HFFc6 (cell line): ENCODE measurements around the gene RUNDC3A. TPM values are rescaled to one million over a fixed set of nuclear protein-coding genes. Genes with fewer than 3 reads are reported as not detected.
A peak's percentile ranks its signal among the peaks of the same experiment; 100 is the strongest.

Experiments
- DNase-seq: peaks from one replicate; pipeline ENCODE4 v3.0.0-alpha.2; 2018
- H3K27ac Mint-ChIP-seq: 2 replicates; pipeline ENCODE4 v1.8.0; 2020; ENCODE audit warnings: mild to moderate bottlenecking, mixed read lengths
- H3K27me3 Mint-ChIP-seq: 2 replicates; pipeline ENCODE4 v1.8.0; 2021; ENCODE audit warnings: mild to moderate bottlenecking, moderate library complexity, mixed read lengths; ENCODE audit not compliant: insufficient read depth
- H3K36me3 Mint-ChIP-seq: 2 replicates; pipeline ENCODE4 v1.8.0; 2021; ENCODE audit warnings: low read depth, mixed read lengths
- H3K4me1 Mint-ChIP-seq: 2 replicates; pipeline ENCODE4 v1.8.0; 2020; ENCODE audit warnings: low read depth, mixed read lengths
- H3K4me3 Mint-ChIP-seq: 2 replicates; pipeline ENCODE4 v1.8.0; 2020; ENCODE audit warnings: mild to moderate bottlenecking, moderate library complexity, mixed read lengths
- H3K9me3 Mint-ChIP-seq: 2 replicates; pipeline ENCODE4 v1.8.0; 2020; ENCODE audit warnings: mild to moderate bottlenecking, mixed read lengths
- total RNA-seq, 6 experiments: library from RNA; stranded (reverse); fragmentation: NEBNext Ultra II Directional; extraction: Animal tissue kit (Norgen Biotek cat#: 25700); gene quantifications; 2 replicates in 1 of 6; 3 replicates in 5 of 6; pipeline ENCODE4 v1.2.3, GENCODE V29; 2021
- TF ChIP-seq, protein P1 (sequence below): fragments of 200-600 bp; sonication (generic); IDR thresholded peaks from 2 replicates; pipeline ENCODE4 v1.5.0; 2021; ENCODE audit warnings: antibody characterized with exemption, mild to moderate bottlenecking

RUNDC3A gene
- total RNA-seq, 6 experiments from 2014 or later: 0.17 TPM; not detected in 5

DNA sequence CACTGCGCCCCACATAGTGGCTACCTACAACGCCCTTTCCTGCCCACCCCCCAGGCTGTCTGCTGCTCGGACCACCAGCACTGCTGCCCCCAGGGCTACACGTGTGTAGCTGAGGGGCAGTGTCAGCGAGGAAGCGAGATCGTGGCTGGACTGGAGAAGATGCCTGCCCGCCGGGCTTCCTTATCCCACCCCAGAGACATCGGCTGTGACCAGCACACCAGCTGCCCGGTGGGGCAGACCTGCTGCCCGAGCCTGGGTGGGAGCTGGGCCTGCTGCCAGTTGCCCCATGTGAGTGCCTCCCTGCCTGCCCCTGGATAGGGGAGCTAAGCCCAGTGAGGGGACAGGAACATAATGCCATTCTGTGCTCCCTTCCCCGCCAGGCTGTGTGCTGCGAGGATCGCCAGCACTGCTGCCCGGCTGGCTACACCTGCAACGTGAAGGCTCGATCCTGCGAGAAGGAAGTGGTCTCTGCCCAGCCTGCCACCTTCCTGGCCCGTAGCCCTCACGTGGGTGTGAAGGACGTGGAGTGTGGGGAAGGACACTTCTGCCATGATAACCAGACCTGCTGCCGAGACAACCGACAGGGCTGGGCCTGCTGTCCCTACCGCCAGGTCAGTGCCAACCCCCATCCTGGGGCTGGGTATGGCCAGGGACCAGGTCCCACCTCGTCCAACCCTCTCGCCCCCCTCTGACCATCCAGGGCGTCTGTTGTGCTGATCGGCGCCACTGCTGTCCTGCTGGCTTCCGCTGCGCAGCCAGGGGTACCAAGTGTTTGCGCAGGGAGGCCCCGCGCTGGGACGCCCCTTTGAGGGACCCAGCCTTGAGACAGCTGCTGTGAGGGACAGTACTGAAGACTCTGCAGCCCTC, 43.8 kb downstream of the RUNDC3A start:
- Mint-ChIP-seq H3K4me3 (no peak overlapping the region), H3K4me1 (peaks cover 12% of the 10 kb centered on the region), H3K36me3 (peaks cover 4% of the 10 kb centered on the region; the same call in 1 of the 2 replicates), H3K27ac (no peak overlapping the region), H3K27me3 (peaks cover 3% of the 10 kb centered on the region; the same call in 1 of the 2 replicates), H3K9me3 (no peaks in the 10 kb centered on the region)
- TF ChIP-seq, protein P1, sequence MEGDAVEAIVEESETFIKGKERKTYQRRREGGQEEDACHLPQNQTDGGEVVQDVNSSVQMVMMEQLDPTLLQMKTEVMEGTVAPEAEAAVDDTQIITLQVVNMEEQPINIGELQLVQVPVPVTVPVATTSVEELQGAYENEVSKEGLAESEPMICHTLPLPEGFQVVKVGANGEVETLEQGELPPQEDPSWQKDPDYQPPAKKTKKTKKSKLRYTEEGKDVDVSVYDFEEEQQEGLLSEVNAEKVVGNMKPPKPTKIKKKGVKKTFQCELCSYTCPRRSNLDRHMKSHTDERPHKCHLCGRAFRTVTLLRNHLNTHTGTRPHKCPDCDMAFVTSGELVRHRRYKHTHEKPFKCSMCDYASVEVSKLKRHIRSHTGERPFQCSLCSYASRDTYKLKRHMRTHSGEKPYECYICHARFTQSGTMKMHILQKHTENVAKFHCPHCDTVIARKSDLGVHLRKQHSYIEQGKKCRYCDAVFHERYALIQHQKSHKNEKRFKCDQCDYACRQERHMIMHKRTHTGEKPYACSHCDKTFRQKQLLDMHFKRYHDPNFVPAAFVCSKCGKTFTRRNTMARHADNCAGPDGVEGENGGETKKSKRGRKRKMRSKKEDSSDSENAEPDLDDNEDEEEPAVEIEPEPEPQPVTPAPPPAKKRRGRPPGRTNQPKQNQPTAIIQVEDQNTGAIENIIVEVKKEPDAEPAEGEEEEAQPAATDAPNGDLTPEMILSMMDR: no peak
- DNase-seq: no peak

DNA sequence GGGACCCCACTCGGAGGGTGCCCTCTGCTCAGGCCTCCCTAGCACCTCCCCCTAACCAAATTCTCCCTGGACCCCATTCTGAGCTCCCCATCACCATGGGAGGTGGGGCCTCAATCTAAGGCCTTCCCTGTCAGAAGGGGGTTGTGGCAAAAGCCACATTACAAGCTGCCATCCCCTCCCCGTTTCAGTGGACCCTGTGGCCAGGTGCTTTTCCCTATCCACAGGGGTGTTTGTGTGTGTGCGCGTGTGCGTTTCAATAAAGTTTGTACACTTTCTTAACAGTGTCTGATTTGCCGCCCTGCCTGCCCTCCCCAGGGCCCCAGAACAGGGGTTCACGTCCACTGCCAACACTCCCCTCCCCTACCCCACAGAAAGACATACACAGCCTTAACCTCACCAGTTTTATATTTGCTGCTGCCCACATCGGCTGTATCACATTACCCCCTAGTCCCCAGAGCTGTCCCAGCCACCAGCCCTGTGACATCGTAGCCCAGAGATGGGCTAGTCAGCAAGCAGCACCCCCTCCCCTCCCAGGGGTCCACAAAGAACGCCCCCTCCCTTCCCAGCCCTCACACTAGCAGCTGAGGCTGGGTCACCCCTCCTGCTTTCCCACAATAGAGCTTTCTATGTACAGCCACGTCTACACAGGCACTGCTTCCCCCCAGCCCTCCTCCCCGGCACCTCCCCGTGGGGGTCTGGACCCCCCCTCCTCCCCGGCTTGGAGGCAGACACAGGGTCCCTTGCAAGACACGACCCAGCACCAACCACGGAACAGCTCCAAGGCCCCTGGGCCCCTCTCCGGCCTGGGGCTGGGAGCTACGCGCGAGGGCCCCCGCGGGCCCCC, 44.6 kb downstream of the RUNDC3A start:
- no peak overlapping the region for H3K4me3 Mint-ChIP-seq
- H3K27ac Mint-ChIP-seq: no peak overlapping the region
- H3K4me1 Mint-ChIP-seq: peaks cover 6% of the 10 kb centered on the region
- H3K27me3 Mint-ChIP-seq: peaks cover 3% of the 10 kb centered on the region
- H3K36me3 Mint-ChIP-seq: peaks cover 4% of the 10 kb centered on the region; the same call in 1 of the 2 replicates
- no peaks in the 10 kb centered on the region for H3K9me3 Mint-ChIP-seq
- DNase-seq: no peak
- TF ChIP-seq, protein P1: no peak

DNA sequence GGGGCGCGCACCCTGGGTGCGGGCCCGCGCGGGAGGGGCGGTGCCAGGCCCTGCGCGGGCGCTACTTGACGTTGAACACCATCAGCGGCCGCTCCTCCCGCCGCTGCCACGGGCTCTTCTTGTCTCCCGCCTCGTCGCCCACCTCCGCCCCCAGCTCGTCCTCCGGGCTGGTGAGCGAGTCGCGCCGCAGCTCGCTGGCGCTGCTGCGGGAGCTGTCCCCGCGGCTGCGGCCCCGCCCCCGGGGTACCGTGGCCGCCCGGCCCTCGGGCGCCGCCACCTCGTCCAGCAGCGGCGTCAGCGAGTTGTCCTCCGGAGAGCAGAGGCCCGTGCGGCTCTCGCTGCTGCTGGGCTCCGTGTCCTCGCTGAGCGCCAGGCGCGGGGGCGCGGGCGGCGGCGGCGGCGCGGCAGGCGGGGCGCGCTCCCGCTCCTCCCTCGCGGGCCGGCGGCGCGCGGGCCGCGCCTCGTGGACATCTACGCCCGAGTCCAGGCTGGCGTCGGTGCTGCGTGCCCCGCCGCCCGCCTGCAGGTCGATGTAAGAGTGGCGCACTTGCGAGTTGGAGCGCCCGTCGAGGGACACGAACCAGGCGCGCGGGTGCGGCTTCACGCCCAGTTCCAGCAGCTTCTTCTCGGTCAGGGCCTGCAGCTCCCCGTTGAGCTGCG, 45.4 kb downstream of the RUNDC3A start:
- no peaks in the 10 kb centered on the region for H3K9me3 Mint-ChIP-seq
- peaks cover 4% of the 10 kb centered on the region; the same call in 1 of the 2 replicates for H3K36me3 Mint-ChIP-seq
- H3K4me1 Mint-ChIP-seq: no peaks in the 10 kb centered on the region
- H3K4me3 Mint-ChIP-seq: no peak overlapping the region
- H3K27me3 Mint-ChIP-seq: peaks cover 5% of the 10 kb centered on the region
- DNase-seq: no peak
- no peak overlapping the region for H3K27ac Mint-ChIP-seq
- TF ChIP-seq, protein P1: no peak

DNA sequence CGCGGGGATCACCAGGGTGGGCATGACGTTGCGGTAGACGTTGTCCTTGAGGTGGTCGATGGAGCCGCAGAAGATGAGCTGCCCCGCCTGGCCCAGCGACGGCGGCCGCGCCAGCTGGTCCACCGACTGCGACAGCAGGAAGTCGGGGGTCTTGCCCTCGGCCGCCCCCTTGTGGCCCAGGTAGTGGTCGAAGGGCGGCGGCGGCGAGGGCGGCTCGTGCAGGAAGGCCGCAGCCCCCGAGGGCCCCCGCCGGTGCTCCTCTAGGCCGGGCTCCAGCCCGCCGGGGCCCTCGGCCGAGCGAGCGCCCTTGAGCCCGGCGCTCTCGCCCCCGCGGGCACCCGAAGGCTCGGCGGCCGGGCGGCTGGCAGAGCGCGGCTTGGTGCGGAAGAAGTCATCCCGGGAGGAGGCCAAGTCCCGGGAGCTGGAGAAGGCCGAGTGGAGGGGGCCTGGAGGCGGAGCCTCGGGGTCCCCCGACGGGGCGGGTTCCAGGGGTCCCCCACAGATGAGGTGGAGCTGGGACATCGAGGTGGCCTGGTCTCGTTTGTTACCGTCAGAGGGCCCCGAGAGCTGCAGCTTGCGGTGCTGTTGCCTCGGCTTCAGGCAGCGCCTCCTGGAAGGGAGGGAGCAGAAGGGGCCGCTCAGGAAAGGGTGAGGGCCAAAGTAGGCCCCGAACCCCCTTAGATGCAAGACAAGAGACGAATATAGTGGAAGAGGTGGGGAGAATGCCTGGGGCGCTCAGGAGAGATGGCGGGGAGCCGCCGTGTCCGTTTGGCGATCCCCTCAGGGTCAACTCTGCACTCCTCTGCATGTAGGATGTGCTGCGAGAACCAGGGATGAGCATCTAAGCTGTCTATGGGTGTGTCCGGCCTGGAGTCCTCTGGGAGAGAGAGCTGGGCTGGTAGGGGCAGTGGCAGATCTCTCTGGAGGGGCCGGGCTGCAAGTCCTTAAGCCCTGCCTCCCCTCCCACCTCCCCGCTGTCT, 46.5 kb downstream of the RUNDC3A start:
- no peak overlapping the region for H3K27ac Mint-ChIP-seq
- H3K4me3 Mint-ChIP-seq: no peak overlapping the region
- TF ChIP-seq, protein P1: peak; percentile 54
- no peak for DNase-seq
- peaks cover 7% of the 10 kb centered on the region for H3K27me3 Mint-ChIP-seq
- H3K36me3 Mint-ChIP-seq: peaks cover 4% of the 10 kb centered on the region; the same call in 1 of the 2 replicates
- no peaks in the 10 kb centered on the region for H3K9me3 Mint-ChIP-seq
- H3K4me1 Mint-ChIP-seq: no peaks in the 10 kb centered on the region
